ENCODE data around the gene GOLT1A. TPM values are rescaled to one million over a fixed set of nuclear protein-coding genes. Genes with fewer than 3 reads are reported as not detected.

Gene GOLT1A
- polyA plus RNA-seq, 3 donors: not detected

DNA sequence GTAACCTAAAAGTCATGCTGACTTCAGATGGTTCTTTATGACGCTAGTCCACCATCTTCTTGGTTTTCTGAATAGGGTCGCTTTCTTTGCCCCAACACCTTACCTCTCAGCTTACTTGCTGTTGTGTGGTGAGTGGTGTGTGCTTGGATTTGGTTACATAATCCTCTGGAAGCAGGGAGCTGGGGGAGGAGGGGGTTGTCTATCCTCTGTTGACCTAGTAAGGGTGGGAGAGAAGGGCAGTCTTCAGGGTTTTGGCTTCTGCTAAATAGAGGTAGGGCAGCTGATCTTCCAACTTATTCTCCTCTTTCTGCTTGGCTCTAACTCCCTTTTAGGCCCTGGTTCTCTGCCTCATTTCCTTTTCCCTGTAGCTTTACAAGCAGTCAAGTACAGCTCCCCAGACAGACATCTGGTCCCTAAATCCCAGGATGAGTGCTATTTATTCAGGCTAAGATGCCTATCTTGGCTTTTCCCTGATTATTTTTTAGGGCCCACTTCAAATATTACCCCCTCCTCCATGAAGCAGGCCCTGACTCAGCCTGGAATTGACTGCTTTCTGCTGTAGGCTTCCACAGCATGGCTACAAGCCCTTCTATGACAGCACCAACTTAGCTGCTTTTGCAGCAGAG is 41.3 kb downstream of the GOLT1A start:
- Histone ChIP-seq H2AFZ (ENCODE audit: insufficient read depth, low read depth, low read length, poor library complexity, severe bottlenecking) (no peak overlapping the region), H3K9me3 (replicated peaks in 1 of 2; ENCODE audit: control insufficient read depth in 1 of 2, insufficient read depth in 1 of 2, low read length in 2 of 2) (peaks cover 18 to 26% of the 10 kb centered on the region in 2 donors), H3K4me1 (ENCODE audit: control insufficient read depth in 1 of 2, insufficient read depth in 2 of 2, low read length in 2 of 2) (no peaks in the 10 kb centered on the region), H3K27me3 (ENCODE audit: control insufficient read depth in 2 of 2, insufficient read depth in 2 of 2, low read length in 2 of 2) (no peaks in the 10 kb centered on the region), H3K9ac (ENCODE audit: insufficient read depth, low read length, poor library complexity, severe bottlenecking) (no peak overlapping the region), H3K27ac (ENCODE audit: low read depth in 1 of 2, low read length in 2 of 2) (no peak overlapping the region), H3K4me2 (replicated peaks; ENCODE audit: extremely low read depth, low read length, poor library complexity, severe bottlenecking) (no peak overlapping the region), H3K4me3 (replicated peaks in 1 of 3; ENCODE audit: low read depth in 2 of 3, low read length in 3 of 3) (no peak overlapping the region), H3K36me3 (replicated peaks in 1 of 2; ENCODE audit: control insufficient read depth in 1 of 2, insufficient read depth in 2 of 2, low read length in 2 of 2) (no peaks in the 10 kb centered on the region), H4K20me1 (ENCODE audit: insufficient read depth, low read length) (no peaks in the 10 kb centered on the region), H3K79me2 (ENCODE audit: insufficient read depth, low read length) (no peaks in the 10 kb centered on the region)
- Mint-ChIP-seq H3K27ac (no peak overlapping the region), H3K27me3 (ENCODE audit: low read depth in 3 of 3) (peaks cover 0 to 3% (median 1%) of the 10 kb centered on the region in 3 donors), H3K9me3 (peaks cover 10 to 33% (median 26%) of the 10 kb centered on the region in 7 donors), H3K4me3 (no peak overlapping the region), H3K36me3 (no peaks in the 10 kb centered on the region), H3K4me1 (peaks cover 4% of the 10 kb centered on the region)
- no CpG with 5 or more reads among the region's 2 CpGs for WGBS (ENCODE audit: insufficient coverage)
- TF ChIP-seq, protein P1, sequence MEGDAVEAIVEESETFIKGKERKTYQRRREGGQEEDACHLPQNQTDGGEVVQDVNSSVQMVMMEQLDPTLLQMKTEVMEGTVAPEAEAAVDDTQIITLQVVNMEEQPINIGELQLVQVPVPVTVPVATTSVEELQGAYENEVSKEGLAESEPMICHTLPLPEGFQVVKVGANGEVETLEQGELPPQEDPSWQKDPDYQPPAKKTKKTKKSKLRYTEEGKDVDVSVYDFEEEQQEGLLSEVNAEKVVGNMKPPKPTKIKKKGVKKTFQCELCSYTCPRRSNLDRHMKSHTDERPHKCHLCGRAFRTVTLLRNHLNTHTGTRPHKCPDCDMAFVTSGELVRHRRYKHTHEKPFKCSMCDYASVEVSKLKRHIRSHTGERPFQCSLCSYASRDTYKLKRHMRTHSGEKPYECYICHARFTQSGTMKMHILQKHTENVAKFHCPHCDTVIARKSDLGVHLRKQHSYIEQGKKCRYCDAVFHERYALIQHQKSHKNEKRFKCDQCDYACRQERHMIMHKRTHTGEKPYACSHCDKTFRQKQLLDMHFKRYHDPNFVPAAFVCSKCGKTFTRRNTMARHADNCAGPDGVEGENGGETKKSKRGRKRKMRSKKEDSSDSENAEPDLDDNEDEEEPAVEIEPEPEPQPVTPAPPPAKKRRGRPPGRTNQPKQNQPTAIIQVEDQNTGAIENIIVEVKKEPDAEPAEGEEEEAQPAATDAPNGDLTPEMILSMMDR (IDR thresholded peaks at IDR 0.05): no peak
- no peak for DNase-seq
- intact Hi-C loops (cut with micrococcal nuclease): no loop called here

DNA sequence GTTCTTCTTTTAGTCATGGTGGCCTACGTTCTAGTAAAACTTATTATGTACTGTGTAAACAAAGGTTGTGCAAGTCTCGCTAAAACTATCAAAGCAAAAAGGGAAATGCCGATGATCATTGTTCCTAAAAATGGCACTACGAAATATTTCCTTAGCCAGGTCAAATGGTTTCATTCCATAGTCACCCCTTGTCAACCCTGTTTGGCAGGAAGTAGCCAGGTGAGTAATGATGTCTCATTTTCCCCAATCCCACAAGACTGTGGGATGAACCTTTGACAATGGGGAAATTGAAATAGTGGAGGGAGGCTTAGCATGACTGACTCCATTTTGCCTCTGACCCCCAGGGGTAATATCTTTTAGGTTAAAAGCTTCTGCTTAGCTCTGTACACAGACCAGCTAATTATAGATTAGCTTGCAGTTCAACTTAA is 42.0 kb downstream of the GOLT1A start:
- peaks cover 10 to 33% (median 26%) of the 10 kb centered on the region in 7 donors for H3K9me3 Mint-ChIP-seq
- peaks cover 0 to 3% (median 1%) of the 10 kb centered on the region in 3 donors for H3K27me3 Mint-ChIP-seq (ENCODE audit: low read depth in 3 of 3)
- peaks cover 4% of the 10 kb centered on the region for H3K4me1 Mint-ChIP-seq
- Histone ChIP-seq H3K4me3 (replicated peaks in 1 of 3; ENCODE audit: low read depth in 2 of 3, low read length in 3 of 3) (no peak overlapping the region), H4K20me1 (ENCODE audit: insufficient read depth, low read length) (no peaks in the 10 kb centered on the region), H3K4me2 (replicated peaks; ENCODE audit: extremely low read depth, low read length, poor library complexity, severe bottlenecking) (no peak overlapping the region), H3K27me3 (ENCODE audit: control insufficient read depth in 2 of 2, insufficient read depth in 2 of 2, low read length in 2 of 2) (no peaks in the 10 kb centered on the region), H3K36me3 (replicated peaks in 1 of 2; ENCODE audit: control insufficient read depth in 1 of 2, insufficient read depth in 2 of 2, low read length in 2 of 2) (no peaks in the 10 kb centered on the region), H3K9me3 (replicated peaks in 1 of 2; ENCODE audit: control insufficient read depth in 1 of 2, insufficient read depth in 1 of 2, low read length in 2 of 2) (peaks cover 18 to 26% of the 10 kb centered on the region in 2 donors), H3K4me1 (ENCODE audit: control insufficient read depth in 1 of 2, insufficient read depth in 2 of 2, low read length in 2 of 2) (no peaks in the 10 kb centered on the region), H3K27ac (ENCODE audit: low read depth in 1 of 2, low read length in 2 of 2) (no peak overlapping the region), H3K79me2 (ENCODE audit: insufficient read depth, low read length) (no peaks in the 10 kb centered on the region), H3K9ac (ENCODE audit: insufficient read depth, low read length, poor library complexity, severe bottlenecking) (no peak overlapping the region), H2AFZ (ENCODE audit: insufficient read depth, low read depth, low read length, poor library complexity, severe bottlenecking) (no peak overlapping the region)
- H3K27ac Mint-ChIP-seq: no peak overlapping the region
- DNase-seq: peak in 1 of 3 donors; percentile 30
- intact Hi-C loops (cut with micrococcal nuclease): no loop called here
- TF ChIP-seq, protein P1 (IDR thresholded peaks at IDR 0.05): no peak
- H3K4me3 Mint-ChIP-seq: no peak overlapping the region
- WGBS (ENCODE audit: insufficient coverage): no CpG with 5 or more reads among the region's 4 CpGs
- H3K36me3 Mint-ChIP-seq: no peaks in the 10 kb centered on the region
